ENCODE data around the gene SCN11A.

SCN11A gene

DNA sequence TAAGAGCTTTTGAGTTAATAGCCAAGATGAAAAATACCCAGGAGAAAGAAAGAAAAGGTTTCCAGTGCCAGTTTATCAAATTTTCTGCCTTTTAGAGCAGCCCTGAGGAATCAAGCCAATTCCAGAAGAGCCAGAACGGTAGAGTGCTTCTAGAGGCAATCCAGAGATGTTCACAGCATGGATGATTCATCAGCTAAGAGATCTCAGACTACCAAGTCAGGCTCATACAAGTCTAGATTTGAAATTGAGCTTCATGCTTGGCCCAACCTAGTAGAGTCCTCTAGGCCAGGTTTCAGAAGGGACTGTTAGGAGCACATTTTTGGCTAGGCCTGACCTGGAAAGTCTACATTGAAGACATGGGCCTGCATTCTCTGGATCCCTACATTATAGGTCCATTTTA is 15.5 kb upstream of the SCN11A start:
- TF ChIP-seq FOXM1 (IDR thresholded peaks at IDR 0.05; ENCODE audit: borderline replicate concordance, low read depth) (no peak), TEAD4 (IDR thresholded peaks at IDR 0.05) (no peak), NFIC (IDR thresholded peaks at IDR 0.05) (no peak), YY1 (IDR thresholded peaks at IDR 0.05; ENCODE audit: low read depth) (no peak), TAF1 (IDR thresholded peaks at IDR 0.05; ENCODE audit: low read depth) (no peak), CEBPB (IDR thresholded peaks at IDR 0.05) (no peak), ZBTB7A (IDR thresholded peaks at IDR 0.05; ENCODE audit: low read depth) (no peak), TCF12 (IDR thresholded peaks at IDR 0.05; ENCODE audit: low read depth) (no peak), CREB1 (IDR thresholded peaks at IDR 0.05; ENCODE audit: low read depth) (no peak), EP300 (IDR thresholded peaks at IDR 0.05; ENCODE audit: borderline replicate concordance) (no peak), RAD21 (IDR thresholded peaks at IDR 0.05; ENCODE audit: low read depth) (no peak), EGR1 (IDR thresholded peaks at IDR 0.05) (no peak)
- TF ChIP-seq, protein P1, sequence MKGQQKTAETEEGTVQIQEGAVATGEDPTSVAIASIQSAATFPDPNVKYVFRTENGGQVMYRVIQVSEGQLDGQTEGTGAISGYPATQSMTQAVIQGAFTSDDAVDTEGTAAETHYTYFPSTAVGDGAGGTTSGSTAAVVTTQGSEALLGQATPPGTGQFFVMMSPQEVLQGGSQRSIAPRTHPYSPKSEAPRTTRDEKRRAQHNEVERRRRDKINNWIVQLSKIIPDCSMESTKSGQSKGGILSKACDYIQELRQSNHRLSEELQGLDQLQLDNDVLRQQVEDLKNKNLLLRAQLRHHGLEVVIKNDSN (IDR thresholded peaks at IDR 0.05): no peak
- TF ChIP-seq, protein P2, sequence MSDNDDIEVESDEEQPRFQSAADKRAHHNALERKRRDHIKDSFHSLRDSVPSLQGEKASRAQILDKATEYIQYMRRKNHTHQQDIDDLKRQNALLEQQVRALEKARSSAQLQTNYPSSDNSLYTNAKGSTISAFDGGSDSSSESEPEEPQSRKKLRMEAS (IDR thresholded peaks at IDR 0.05): no peak
- TF ChIP-seq, protein P3, sequence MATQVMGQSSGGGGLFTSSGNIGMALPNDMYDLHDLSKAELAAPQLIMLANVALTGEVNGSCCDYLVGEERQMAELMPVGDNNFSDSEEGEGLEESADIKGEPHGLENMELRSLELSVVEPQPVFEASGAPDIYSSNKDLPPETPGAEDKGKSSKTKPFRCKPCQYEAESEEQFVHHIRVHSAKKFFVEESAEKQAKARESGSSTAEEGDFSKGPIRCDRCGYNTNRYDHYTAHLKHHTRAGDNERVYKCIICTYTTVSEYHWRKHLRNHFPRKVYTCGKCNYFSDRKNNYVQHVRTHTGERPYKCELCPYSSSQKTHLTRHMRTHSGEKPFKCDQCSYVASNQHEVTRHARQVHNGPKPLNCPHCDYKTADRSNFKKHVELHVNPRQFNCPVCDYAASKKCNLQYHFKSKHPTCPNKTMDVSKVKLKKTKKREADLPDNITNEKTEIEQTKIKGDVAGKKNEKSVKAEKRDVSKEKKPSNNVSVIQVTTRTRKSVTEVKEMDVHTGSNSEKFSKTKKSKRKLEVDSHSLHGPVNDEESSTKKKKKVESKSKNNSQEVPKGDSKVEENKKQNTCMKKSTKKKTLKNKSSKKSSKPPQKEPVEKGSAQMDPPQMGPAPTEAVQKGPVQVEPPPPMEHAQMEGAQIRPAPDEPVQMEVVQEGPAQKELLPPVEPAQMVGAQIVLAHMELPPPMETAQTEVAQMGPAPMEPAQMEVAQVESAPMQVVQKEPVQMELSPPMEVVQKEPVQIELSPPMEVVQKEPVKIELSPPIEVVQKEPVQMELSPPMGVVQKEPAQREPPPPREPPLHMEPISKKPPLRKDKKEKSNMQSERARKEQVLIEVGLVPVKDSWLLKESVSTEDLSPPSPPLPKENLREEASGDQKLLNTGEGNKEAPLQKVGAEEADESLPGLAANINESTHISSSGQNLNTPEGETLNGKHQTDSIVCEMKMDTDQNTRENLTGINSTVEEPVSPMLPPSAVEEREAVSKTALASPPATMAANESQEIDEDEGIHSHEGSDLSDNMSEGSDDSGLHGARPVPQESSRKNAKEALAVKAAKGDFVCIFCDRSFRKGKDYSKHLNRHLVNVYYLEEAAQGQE (IDR thresholded peaks at IDR 0.05; ENCODE audit: low read depth): no peak

DNA sequence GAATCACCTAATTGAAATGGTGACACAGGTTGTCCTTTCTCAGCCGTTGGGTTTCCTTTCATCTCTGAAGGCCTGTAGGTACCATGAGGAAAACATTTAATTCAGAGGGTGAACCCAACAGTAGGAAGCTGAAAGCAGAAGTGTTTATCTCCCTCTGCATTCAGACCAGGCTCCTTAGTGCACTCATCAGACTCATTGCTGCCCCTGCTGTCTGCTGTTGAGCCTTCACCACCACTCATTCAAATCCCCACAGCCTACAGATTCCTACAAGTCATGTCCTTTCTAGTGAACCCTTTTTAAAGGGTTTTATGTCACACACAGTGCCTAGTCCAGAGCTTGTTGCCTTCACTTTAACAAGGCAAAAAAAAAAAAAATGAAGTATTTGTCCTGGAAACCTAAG is 13.5 kb upstream of the SCN11A start:
- peak; percentile 16; the same call in 1 of the 2 replicates for TF ChIP-seq RAD21 (IDR thresholded peaks at IDR 0.05; ENCODE audit: low read depth)
- no peak for TF ChIP-seq TEAD4 (IDR thresholded peaks at IDR 0.05)
- TF ChIP-seq, protein P1 (IDR thresholded peaks at IDR 0.05): no peak

DNA sequence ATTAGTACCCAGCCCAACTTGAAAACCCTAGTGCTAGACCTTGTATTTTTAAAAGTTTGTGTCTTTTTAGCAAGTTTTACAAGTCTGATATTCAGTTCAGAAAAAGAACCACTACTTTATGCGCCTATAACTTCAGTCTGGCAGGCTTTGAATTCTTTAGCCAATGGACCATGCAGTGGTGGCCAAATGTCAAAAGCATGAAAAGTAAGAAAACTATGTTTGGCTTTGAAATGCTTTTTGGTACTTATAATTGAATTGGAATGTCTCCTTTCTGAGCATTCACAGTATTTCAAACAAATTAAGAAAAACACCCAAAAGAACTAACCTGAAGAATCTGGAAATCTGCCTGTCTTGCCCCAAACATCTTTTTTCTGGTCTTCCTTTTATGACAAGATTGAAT is 12.9 kb upstream of the SCN11A start:
- no peak for TF ChIP-seq TCF12 (IDR thresholded peaks at IDR 0.05; ENCODE audit: low read depth)
- TF ChIP-seq, protein P1 (IDR thresholded peaks at IDR 0.05): no peak
- TF ChIP-seq EP300 (IDR thresholded peaks at IDR 0.05; ENCODE audit: borderline replicate concordance): no peak
- TF ChIP-seq ZBTB7A (IDR thresholded peaks at IDR 0.05; ENCODE audit: low read depth): no peak

DNA sequence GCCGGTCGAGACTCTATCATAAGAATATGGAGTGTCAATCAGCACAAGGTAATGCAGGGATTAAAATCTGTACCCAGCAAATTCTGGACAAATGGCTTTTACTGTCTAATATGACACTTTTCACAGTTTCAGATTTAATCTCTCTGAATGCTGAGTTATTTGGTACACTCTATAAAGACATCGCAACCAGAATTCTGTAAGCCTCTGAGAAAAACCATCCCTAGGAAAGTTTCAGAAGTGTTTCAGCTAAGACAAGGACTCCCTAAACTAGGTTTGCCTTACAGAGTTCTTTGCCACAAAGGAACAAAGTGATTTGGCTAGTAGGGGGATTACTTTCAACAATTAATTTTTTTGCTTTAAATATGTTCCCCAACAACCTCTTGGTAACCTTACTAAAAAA is 11.4 kb upstream of the SCN11A start:
- TF ChIP-seq ZBTB7A (IDR thresholded peaks at IDR 0.05; ENCODE audit: low read depth): no peak
- TF ChIP-seq, protein P3 (IDR thresholded peaks at IDR 0.05; ENCODE audit: low read depth): no peak
- TF ChIP-seq, protein P1 (IDR thresholded peaks at IDR 0.05): no peak
- TF ChIP-seq EGR1 (IDR thresholded peaks at IDR 0.05): no peak
- TF ChIP-seq NFIC (IDR thresholded peaks at IDR 0.05): no peak
- TF ChIP-seq TCF12 (IDR thresholded peaks at IDR 0.05; ENCODE audit: low read depth): no peak
- TF ChIP-seq YY1 (IDR thresholded peaks at IDR 0.05; ENCODE audit: low read depth): no peak
- no peak for TF ChIP-seq CREB1 (IDR thresholded peaks at IDR 0.05; ENCODE audit: low read depth)
- TF ChIP-seq, protein P2 (IDR thresholded peaks at IDR 0.05): no peak
- no peak for TF ChIP-seq CEBPB (IDR thresholded peaks at IDR 0.05)
- TF ChIP-seq FOXM1 (IDR thresholded peaks at IDR 0.05; ENCODE audit: borderline replicate concordance, low read depth): no peak
- TF ChIP-seq RAD21 (IDR thresholded peaks at IDR 0.05; ENCODE audit: low read depth): no peak
- no peak for TF ChIP-seq EP300 (IDR thresholded peaks at IDR 0.05; ENCODE audit: borderline replicate concordance)
- TF ChIP-seq TAF1 (IDR thresholded peaks at IDR 0.05; ENCODE audit: low read depth): no peak
- no peak for TF ChIP-seq TEAD4 (IDR thresholded peaks at IDR 0.05)

DNA sequence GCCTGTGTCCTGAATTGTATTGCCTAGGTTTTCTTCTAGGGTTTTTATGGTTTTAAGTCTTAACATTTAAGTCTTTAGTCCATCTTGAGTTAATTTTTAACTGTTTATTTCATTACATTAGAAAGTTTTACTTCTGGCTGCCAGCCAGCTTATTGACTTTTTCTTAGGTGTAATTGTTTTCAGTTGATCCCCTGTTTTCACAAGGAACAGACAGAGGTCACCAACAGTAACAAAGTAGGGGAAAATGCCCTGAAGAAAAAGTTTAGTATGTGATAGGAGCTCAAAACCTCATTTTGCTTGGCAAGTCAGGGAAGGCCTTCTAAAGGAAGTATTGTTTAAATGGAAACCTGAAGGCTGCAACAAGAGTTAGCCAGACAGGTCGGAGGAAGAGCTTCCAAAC is 10.4 kb upstream of the SCN11A start:
- TF ChIP-seq EP300 (IDR thresholded peaks at IDR 0.05; ENCODE audit: borderline replicate concordance) (no peak), TAF1 (IDR thresholded peaks at IDR 0.05; ENCODE audit: low read depth) (no peak), TCF12 (IDR thresholded peaks at IDR 0.05; ENCODE audit: low read depth) (no peak)

DNA sequence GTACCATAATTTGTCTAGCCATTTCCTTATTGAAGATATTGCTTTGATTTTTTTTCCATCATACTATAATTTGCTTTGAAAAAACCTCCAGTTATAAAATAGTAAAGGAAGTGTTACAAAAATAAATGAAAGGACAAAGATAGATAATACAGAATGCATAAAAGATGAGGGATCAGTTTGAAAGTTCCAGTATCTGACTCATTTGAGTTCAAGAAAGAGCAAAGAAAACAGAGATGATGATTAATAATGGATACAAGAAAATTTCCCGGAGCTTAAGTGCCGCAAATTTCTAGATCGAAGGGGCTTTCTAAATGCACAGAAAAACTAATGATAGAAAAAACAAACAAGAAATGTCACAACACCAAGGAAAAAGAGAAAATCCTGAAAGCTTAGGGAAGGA is 4.4 kb upstream of the SCN11A start:
- TF ChIP-seq FOXM1 (IDR thresholded peaks at IDR 0.05; ENCODE audit: borderline replicate concordance, low read depth) (no peak), TCF12 (IDR thresholded peaks at IDR 0.05; ENCODE audit: low read depth) (no peak), ZBTB7A (IDR thresholded peaks at IDR 0.05; ENCODE audit: low read depth) (no peak)
